ENCODE data around the gene FBXL17.

The FBXL17 gene

GRCh38 chr5:108146222-108146621 is 235.7 kb downstream of the FBXL17 start:
- no peak for DNase-seq

GRCh38 chr5:108145351-108145750 is 236.5 kb downstream of the FBXL17 start:
- no peak for DNase-seq

GRCh38 chr5:108144332-108144731 is 237.6 kb downstream of the FBXL17 start:
- DNase-seq: no peak

GRCh38 chr5:108143581-108143980 is 238.3 kb downstream of the FBXL17 start:
- no peak for DNase-seq

GRCh38 chr5:108141676-108142075 is 240.2 kb downstream of the FBXL17 start:
- no peak for DNase-seq

- DNase-seq: no peak
These were observed 245.4 kb downstream of the FBXL17 start for GRCh38 chr5:108136493-108136892.

- DNase-seq: no peak
These were observed 252.8 kb downstream of the FBXL17 start for GRCh38 chr5:108129129-108129528.

GRCh38 chr5:108125771-108126511 is 256.0 kb downstream of the FBXL17 start:
- DNase-seq: no peak

GRCh38 chr5:108124596-108124995 is 257.3 kb downstream of the FBXL17 start:
- DNase-seq: no peak

GRCh38 chr5:108122702-108123101 is 259.2 kb downstream of the FBXL17 start:
- DNase-seq: peak; percentile 13

- DNase-seq: no peak
These were observed 262.9 kb downstream of the FBXL17 start for GRCh38 chr5:108118813-108119514.

GRCh38 chr5:108115673-108116072 is 266.2 kb downstream of the FBXL17 start:
- no peak for DNase-seq

- DNase-seq: no peak
These were observed 267.9 kb downstream of the FBXL17 start for GRCh38 chr5:108113950-108114349.

GRCh38 chr5:108111736-108112135 is 270.2 kb downstream of the FBXL17 start:
- no peak for DNase-seq

- DNase-seq: no peak
These were observed 272.8 kb downstream of the FBXL17 start for GRCh38 chr5:108109059-108109458.

GRCh38 chr5:108104448-108104847 is 277.4 kb downstream of the FBXL17 start:
- no peak for DNase-seq

- DNase-seq: no peak
These were observed 279.4 kb downstream of the FBXL17 start for GRCh38 chr5:108102463-108102862.

- DNase-seq: no peak
These were observed 280.1 kb downstream of the FBXL17 start for GRCh38 chr5:108101821-108102220.

GRCh38 chr5:108101130-108101529 is 280.8 kb downstream of the FBXL17 start:
- DNase-seq: no peak

GRCh38 chr5:108094800-108095199 is 287.1 kb downstream of the FBXL17 start:
- DNase-seq: no peak

- no peak for DNase-seq
These were observed 288.7 kb downstream of the FBXL17 start for GRCh38 chr5:108093186-108093585.

- DNase-seq: no peak
These were observed 291.0 kb downstream of the FBXL17 start for GRCh38 chr5:108090946-108091345.

GRCh38 chr5:108084105-108084504 is 297.8 kb downstream of the FBXL17 start:
- no peak for DNase-seq

- DNase-seq: no peak
These were observed 298.7 kb downstream of the FBXL17 start for GRCh38 chr5:108083232-108083631.

GRCh38 chr5:108081707-108082106 is 300.2 kb downstream of the FBXL17 start:
- DNase-seq: no peak

All from DMS 273 treated with DMSO at 0.1 percent for 48 hours (cell line).